Measurements from ENCODE around the gene LRTM1.

Gene LRTM1

GRCh38 chr3:54954521-54954920, 26.7 kb upstream of the LRTM1 start:
- no peaks in the 10 kb centered on the region for H3K27me3 Mint-ChIP-seq
- H3K4me3 Mint-ChIP-seq: no peak overlapping the region
- no peak overlapping the region for H3K27ac Mint-ChIP-seq
- H3K9me3 Mint-ChIP-seq (ENCODE audit: low read depth): no peaks in the 10 kb centered on the region
- no peaks in the 10 kb centered on the region for H3K4me1 Mint-ChIP-seq (ENCODE audit: low read depth)
- H3K36me3 Mint-ChIP-seq: no peaks in the 10 kb centered on the region

GRCh38 chr3:54954022-54954421, 26.2 kb upstream of the LRTM1 start:
- no peaks in the 10 kb centered on the region for H3K36me3 Mint-ChIP-seq
- no peaks in the 10 kb centered on the region for H3K4me1 Mint-ChIP-seq (ENCODE audit: low read depth)
- no peak overlapping the region for H3K4me3 Mint-ChIP-seq
- no peaks in the 10 kb centered on the region for H3K27me3 Mint-ChIP-seq
- no peak overlapping the region for H3K27ac Mint-ChIP-seq
- no peaks in the 10 kb centered on the region for H3K9me3 Mint-ChIP-seq (ENCODE audit: low read depth)

- Mint-ChIP-seq H3K27me3 (peaks cover 2% of the 10 kb centered on the region), H3K27ac (no peak overlapping the region), H3K9me3 (ENCODE audit: low read depth) (no peaks in the 10 kb centered on the region), H3K4me1 (ENCODE audit: low read depth) (no peaks in the 10 kb centered on the region), H3K4me3 (no peak overlapping the region), H3K36me3 (no peaks in the 10 kb centered on the region)
These were observed 23.5 kb upstream of the LRTM1 start for GRCh38 chr3:54951405-54951804.

- H3K36me3 Mint-ChIP-seq: no peaks in the 10 kb centered on the region
- no peaks in the 10 kb centered on the region for H3K9me3 Mint-ChIP-seq (ENCODE audit: low read depth)
- no peak overlapping the region for H3K4me3 Mint-ChIP-seq
- H3K27ac Mint-ChIP-seq: no peak overlapping the region
- H3K27me3 Mint-ChIP-seq: peaks cover 4% of the 10 kb centered on the region
- no peaks in the 10 kb centered on the region for H3K4me1 Mint-ChIP-seq (ENCODE audit: low read depth)
These were observed 22.6 kb upstream of the LRTM1 start for GRCh38 chr3:54950391-54951003.

DNA sequence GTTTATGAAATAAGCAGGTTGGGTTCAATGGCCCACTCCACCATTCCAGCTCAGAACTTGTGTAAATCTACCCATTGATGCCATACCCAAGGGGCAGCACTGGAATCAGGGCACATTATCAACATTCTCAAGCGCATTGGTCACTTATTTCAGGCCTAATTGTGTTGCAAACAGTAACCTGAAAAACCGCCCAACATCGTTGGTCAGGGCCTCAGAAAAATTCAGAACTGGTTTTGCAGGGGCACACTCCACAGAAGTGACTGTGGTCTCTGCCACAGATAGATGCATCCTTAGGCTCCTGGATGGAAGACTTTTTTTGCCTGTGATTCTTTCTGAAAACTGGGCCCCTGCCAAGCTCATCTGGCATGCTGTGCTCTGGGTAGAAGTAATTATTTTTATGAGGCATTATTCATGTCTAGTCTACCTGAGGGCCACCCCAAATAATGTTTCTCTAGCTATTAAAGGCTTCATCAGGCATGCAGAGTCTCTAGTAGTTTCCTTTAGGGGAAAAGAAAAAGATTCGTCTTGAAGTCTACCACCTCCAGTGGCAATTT, 21.7 kb upstream of the LRTM1 start:
- no peak overlapping the region for H3K27ac Mint-ChIP-seq

DNA sequence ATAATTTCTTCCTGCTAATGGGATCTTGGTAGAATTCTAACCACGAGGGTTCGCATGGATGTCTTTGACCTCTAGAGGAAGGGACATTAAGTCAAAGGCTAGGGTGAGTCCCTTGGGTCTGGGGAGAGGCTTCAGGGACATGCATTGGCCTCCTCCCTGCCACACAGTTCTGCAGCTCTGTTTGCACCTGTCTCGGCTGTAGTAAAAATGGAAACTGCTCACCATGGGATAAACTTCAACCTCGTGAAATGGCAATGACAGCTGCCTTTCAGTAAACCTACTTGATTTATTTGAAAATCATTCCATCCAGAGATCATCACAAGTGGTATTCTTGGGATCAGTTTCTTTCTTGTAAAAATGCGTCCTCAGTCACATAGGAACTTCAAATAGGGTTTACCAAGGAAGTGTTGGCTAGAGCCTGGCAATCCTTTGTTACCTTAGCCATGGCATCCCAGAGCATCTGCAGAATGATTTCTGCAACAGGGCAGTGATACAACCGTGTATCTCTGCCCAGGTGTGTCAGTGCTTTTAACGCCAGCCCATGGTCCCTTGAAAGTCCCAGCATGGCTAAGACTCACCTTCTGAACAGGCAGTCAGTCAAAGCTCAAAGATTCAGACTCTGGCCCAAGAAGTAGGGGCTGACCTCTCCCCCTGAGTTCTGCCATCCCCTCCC, 14.0 kb upstream of the LRTM1 start:
- Mint-ChIP-seq H3K36me3 (no peaks in the 10 kb centered on the region), H3K27ac (no peak overlapping the region), H3K27me3 (peaks cover 4% of the 10 kb centered on the region), H3K9me3 (ENCODE audit: low read depth) (no peaks in the 10 kb centered on the region), H3K4me1 (ENCODE audit: low read depth) (no peaks in the 10 kb centered on the region), H3K4me3 (no peak overlapping the region)

More for the DNA sequence above, 21.7 kb upstream of the LRTM1 start:
- Mint-ChIP-seq H3K9me3 (ENCODE audit: low read depth) (no peaks in the 10 kb centered on the region), H3K4me3 (no peak overlapping the region), H3K36me3 (no peaks in the 10 kb centered on the region), H3K4me1 (ENCODE audit: low read depth) (no peaks in the 10 kb centered on the region), H3K27me3 (peaks cover 6% of the 10 kb centered on the region)

GRCh38 chr3:54940971-54941370, 13.1 kb upstream of the LRTM1 start:
- Mint-ChIP-seq H3K27me3 (peaks cover 3% of the 10 kb centered on the region), H3K9me3 (ENCODE audit: low read depth) (no peaks in the 10 kb centered on the region), H3K36me3 (no peaks in the 10 kb centered on the region), H3K27ac (no peak overlapping the region), H3K4me3 (no peak overlapping the region), H3K4me1 (ENCODE audit: low read depth) (no peaks in the 10 kb centered on the region)

DNA sequence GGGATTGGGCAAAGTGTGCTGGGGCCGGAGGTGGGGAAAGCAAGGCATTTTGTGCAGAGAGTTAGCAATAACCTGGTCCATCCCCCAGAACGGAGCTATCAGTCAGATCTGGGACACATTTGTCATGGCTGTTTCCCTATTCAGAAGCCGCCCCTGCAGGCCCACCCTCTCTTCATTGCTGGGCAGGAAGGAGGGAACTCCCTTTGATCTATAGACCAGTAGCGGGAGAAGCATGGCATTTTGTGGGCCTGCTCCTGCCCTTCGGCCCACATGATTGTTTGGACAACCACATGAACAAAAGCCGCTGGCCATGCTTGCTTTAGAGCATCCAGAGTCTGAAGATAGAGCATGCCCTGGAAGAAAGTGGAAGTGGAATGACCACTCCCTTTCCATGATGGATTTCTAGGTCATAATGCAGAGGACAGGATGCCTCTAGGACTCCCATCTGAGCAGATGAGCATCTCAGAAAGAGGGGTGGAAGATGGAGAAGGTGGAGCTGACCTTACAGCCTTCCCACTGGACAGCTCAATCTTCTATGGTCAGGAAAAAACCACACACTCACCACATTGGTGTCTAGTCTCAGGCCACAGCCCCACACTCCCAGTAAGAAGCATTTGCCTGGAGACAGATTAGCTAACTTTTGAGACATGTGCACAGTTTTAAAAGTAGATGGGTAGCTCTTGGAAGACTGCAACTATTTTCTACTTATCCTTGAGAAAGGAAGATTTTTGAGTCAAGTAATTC, 11.9 kb upstream of the LRTM1 start:
- no peak overlapping the region for H3K4me3 Mint-ChIP-seq
- no peaks in the 10 kb centered on the region for H3K9me3 Mint-ChIP-seq (ENCODE audit: low read depth)
- no peaks in the 10 kb centered on the region for H3K4me1 Mint-ChIP-seq (ENCODE audit: low read depth)
- H3K36me3 Mint-ChIP-seq: no peaks in the 10 kb centered on the region
- no peak overlapping the region for H3K27ac Mint-ChIP-seq
- no peaks in the 10 kb centered on the region for H3K27me3 Mint-ChIP-seq

DNA sequence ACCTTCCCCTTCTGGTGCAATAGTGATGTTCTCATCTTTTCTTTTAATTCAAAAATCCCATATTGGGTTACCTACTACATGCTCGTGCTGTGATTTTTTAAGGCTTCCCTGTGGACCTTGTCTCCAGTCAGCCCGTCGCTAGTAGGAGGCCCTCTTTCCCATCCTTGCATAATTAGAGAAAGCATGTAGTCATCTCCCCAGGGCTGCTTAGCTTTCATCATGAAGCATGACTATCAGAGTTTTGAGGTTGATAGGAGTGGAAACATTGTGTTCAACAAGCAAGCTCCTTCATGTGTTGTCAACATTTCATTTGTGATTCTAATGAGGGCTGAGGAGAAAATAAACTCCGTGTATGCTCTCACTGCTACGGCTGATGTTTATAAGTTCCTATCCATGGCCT, 8.7 kb upstream of the LRTM1 start:
- no peak overlapping the region for H3K4me3 Mint-ChIP-seq
- H3K9me3 Mint-ChIP-seq (ENCODE audit: low read depth): no peaks in the 10 kb centered on the region

GRCh38 chr3:54935869-54936268, 8.0 kb upstream of the LRTM1 start:
- Mint-ChIP-seq H3K4me1 (ENCODE audit: low read depth) (no peaks in the 10 kb centered on the region), H3K27me3 (no peaks in the 10 kb centered on the region), H3K4me3 (no peak overlapping the region), H3K9me3 (ENCODE audit: low read depth) (no peaks in the 10 kb centered on the region), H3K36me3 (no peaks in the 10 kb centered on the region), H3K27ac (no peak overlapping the region)

More for the DNA sequence above, 8.7 kb upstream of the LRTM1 start:
- Mint-ChIP-seq H3K36me3 (no peaks in the 10 kb centered on the region), H3K27ac (no peak overlapping the region), H3K27me3 (no peaks in the 10 kb centered on the region), H3K4me1 (ENCODE audit: low read depth) (no peaks in the 10 kb centered on the region)

- H3K27me3 Mint-ChIP-seq: no peaks in the 10 kb centered on the region
- no peaks in the 10 kb centered on the region for H3K4me1 Mint-ChIP-seq (ENCODE audit: low read depth)
- H3K9me3 Mint-ChIP-seq (ENCODE audit: low read depth): no peaks in the 10 kb centered on the region
- H3K36me3 Mint-ChIP-seq: no peaks in the 10 kb centered on the region
- H3K27ac Mint-ChIP-seq: no peak overlapping the region
- H3K4me3 Mint-ChIP-seq: no peak overlapping the region
These were observed 4.7 kb upstream of the LRTM1 start for GRCh38 chr3:54932606-54933005.

DNA sequence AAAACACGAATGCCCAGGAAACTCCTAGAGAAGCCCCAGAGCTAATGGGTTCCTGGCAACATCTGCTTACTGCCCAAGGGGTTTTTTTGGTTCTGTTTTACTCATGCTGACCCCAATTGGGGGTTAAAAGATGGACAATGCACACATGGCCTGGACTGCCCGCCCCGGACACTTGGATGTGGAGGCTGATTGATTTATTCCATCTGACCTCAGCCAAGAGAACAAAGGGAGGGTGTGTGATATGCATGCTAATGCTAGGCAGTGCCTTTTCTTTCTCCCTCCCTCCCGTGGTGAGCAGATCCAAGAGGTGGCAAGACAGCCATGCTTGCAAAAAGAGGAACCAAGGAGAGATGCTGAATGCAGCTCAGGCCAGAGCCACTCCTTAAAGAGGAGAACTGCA, 3.3 kb upstream of the LRTM1 start:
- Mint-ChIP-seq H3K4me3 (no peak overlapping the region), H3K4me1 (ENCODE audit: low read depth) (no peaks in the 10 kb centered on the region), H3K27ac (no peak overlapping the region), H3K9me3 (ENCODE audit: low read depth) (no peaks in the 10 kb centered on the region), H3K27me3 (no peaks in the 10 kb centered on the region), H3K36me3 (no peaks in the 10 kb centered on the region)

DNA sequence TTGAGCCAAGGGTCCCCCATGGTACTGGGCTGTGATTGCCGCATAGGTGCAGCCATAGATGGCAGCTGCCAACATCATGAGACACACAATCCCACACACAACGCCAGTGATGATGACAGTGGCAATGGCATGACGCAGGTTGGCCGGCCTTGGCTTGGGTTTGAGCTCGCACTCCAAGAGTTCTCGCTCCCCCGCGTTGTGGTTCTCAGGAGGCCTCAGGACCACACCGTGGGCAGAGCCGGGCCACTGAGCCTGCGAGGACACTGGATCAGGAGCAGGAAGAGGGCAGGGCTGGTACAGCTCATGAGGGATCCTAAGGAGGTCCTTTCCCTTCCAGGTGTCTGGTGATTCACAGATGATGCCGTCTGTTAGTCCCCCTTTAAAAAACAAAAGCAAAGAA, 9.3 kb downstream of the LRTM1 start:
- H3K4me1 Mint-ChIP-seq (ENCODE audit: low read depth): no peaks in the 10 kb centered on the region
- H3K36me3 Mint-ChIP-seq: no peaks in the 10 kb centered on the region
- H3K4me3 Mint-ChIP-seq: no peak overlapping the region
- peaks cover 8% of the 10 kb centered on the region for H3K9me3 Mint-ChIP-seq (ENCODE audit: low read depth)
- no peak overlapping the region for H3K27ac Mint-ChIP-seq
- no peaks in the 10 kb centered on the region for H3K27me3 Mint-ChIP-seq

- Mint-ChIP-seq H3K4me1 (ENCODE audit: low read depth) (no peaks in the 10 kb centered on the region), H3K4me3 (no peak overlapping the region), H3K27me3 (no peaks in the 10 kb centered on the region), H3K9me3 (ENCODE audit: low read depth) (peaks cover 2% of the 10 kb centered on the region), H3K36me3 (no peaks in the 10 kb centered on the region), H3K27ac (no peak overlapping the region)
These were observed 10.0 kb downstream of the LRTM1 start for GRCh38 chr3:54917862-54918261.

GRCh38 chr3:54917174-54917573, 10.7 kb downstream of the LRTM1 start:
- Mint-ChIP-seq H3K9me3 (ENCODE audit: low read depth) (peaks cover 4% of the 10 kb centered on the region), H3K4me1 (ENCODE audit: low read depth) (no peaks in the 10 kb centered on the region)

More at GRCh38 chr3:54917174-54917573, 10.7 kb downstream of the LRTM1 start:
- H3K27me3 Mint-ChIP-seq: no peaks in the 10 kb centered on the region
- H3K36me3 Mint-ChIP-seq: no peaks in the 10 kb centered on the region
- no peak overlapping the region for H3K4me3 Mint-ChIP-seq
- H3K27ac Mint-ChIP-seq: no peak overlapping the region

Measured in activated naive CD8-positive, alpha-beta T cell (primary cell).